ENCODE results near the gene PRCD. TPM values are rescaled to one million over a fixed set of nuclear protein-coding genes. Genes with fewer than 3 reads are reported as not detected.
A peak's percentile ranks its signal among the peaks of the same experiment; 100 is the strongest.

Gene PRCD
- total and polyA plus RNA-seq, 3 donors from 2014 or later: 3.2 to 4.6 (median 3.8) TPM

DNA sequence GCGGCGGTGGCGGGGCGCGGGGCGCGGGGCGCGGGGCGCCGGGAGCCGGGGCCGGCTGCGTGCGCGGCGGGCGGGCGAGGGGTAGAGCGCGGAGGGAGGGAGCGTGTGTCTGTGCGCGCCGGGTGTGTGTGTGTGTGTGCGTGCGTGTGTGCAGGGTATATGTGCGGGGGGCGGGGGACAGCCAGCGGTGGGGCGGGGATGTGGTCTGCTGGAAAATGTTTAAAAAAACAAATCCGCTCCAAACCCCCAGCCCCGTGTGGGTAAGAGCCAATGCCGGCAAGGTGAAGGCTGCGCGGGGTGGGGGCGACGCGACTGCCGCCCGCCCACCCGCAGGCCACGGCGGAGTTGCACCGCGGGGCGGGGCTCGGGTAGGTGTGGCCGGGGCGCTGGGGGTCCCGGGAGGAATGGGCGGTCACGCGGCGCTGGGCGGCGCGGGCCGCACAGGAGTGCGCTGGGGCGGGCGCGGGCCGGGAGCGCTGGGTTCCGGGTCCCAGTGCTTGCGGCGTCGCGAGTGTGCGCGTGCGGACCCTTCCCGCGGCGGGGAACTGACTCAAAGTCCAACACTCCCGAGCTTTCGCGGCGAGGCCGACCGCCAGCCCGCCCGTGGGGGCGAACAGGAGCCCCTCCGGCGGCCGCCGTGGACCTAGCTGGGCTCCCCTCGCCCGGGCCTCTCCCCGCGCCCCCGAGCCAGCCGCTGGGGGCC lies 2.1 kb upstream of the PRCD start, which contains the start of gene CYGB:
Gene CYGB (minus strand): TSS at position 132 of the 703 bp plus-strand sequence. CDS start 167 bp downstream, outside the sequence.
- Histone ChIP-seq H3K27ac (peak within 1 kb of the TSS; percentile 11 to 81), H3K9me3 (no peaks in the 10 kb centered on the region), H3K4me3 (peak within 1 kb of the TSS; percentile 50 to 52), H3K27me3 (no peaks in the 10 kb centered on the region), H3K36me3 (ENCODE audit: low read depth, missing control alignments) (no peaks in the 10 kb centered on the region), H3K4me1 (peaks cover 25% of the 10 kb centered on the region)
- DNase-seq: no peak
- TF ChIP-seq POLR2A (IDR thresholded peaks at IDR 0.05): no peak
- intact Hi-C loops (cut with DNase I; ENCODE audit: low total_unique reads): no loop called here
- 1 to 2% methylated on average over 19 to 84 of the region's 95 CpGs for WGBS, 2 donors

DNA sequence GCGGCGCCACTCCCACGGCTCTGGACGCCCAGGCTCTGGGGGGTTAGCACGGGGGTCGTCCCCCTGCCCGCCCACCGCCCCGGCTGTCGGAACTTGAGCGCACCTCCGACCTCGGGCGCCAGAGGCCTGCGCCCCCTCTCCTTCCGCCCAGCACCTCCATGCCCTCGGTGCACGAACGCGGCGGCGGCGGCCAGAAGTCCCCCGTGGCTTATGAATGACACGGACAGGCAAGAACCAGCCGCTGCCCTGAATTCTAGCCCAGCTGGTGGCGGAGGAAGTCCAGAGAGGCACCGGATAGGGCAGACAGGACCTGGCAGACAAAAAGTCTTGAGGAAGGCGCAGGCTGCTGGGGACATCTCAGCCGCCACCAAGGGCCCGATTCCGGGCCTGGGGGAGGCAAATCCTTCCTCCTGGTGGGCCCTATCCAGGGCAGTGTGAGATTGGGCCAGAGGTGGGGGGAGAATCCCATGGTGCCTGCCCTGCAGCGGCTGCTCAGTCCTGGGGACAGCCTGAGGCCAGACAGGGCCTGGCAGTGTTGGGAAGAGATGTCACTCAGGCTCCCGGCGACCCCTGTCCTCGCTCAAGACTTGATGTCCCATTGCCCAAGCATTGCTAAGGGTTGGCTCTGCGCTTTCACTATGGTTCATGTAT lies 1.4 kb upstream of the PRCD start:
- Histone ChIP-seq H3K9me3 (no peaks in the 10 kb centered on the region), H3K4me1 (peaks cover 28% of the 10 kb centered on the region), H3K36me3 (ENCODE audit: low read depth, missing control alignments) (no peaks in the 10 kb centered on the region), H3K27me3 (no peaks in the 10 kb centered on the region), H3K27ac (peak overlapping the region; percentile 8 to 75), H3K4me3 (peak overlapping the region; percentile 50 to 52)
- TF ChIP-seq POLR2A (IDR thresholded peaks at IDR 0.05): no peak
- TF ChIP-seq, protein P1, sequence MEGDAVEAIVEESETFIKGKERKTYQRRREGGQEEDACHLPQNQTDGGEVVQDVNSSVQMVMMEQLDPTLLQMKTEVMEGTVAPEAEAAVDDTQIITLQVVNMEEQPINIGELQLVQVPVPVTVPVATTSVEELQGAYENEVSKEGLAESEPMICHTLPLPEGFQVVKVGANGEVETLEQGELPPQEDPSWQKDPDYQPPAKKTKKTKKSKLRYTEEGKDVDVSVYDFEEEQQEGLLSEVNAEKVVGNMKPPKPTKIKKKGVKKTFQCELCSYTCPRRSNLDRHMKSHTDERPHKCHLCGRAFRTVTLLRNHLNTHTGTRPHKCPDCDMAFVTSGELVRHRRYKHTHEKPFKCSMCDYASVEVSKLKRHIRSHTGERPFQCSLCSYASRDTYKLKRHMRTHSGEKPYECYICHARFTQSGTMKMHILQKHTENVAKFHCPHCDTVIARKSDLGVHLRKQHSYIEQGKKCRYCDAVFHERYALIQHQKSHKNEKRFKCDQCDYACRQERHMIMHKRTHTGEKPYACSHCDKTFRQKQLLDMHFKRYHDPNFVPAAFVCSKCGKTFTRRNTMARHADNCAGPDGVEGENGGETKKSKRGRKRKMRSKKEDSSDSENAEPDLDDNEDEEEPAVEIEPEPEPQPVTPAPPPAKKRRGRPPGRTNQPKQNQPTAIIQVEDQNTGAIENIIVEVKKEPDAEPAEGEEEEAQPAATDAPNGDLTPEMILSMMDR (IDR thresholded peaks at IDR 0.05): no peak
- whole genome bisulfite sequencing, 2 donors: 35 to 46% methylated on average over 13 to 37 of the region's 37 CpGs
- intact Hi-C loops (cut with DNase I; ENCODE audit: low total_unique reads): no loop called here
- no peak for DNase-seq

GRCh38 chr17:76538941-76539570 lies 788 bp upstream of the PRCD start:
- no peaks in the 10 kb centered on the region for H3K27me3 ChIP-seq
- intact Hi-C loops (cut with DNase I; ENCODE audit: low total_unique reads): no loop called here
- H3K4me3 ChIP-seq: no peak overlapping the region
- peaks cover 35% of the 10 kb centered on the region for H3K4me1 ChIP-seq
- H3K27ac ChIP-seq: no peak overlapping the region
- 75 to 81% methylated on average over 9 of the region's 9 CpGs for WGBS, 2 donors
- no peak for DNase-seq
- no peaks in the 10 kb centered on the region for H3K36me3 ChIP-seq (ENCODE audit: low read depth, missing control alignments)
- TF ChIP-seq POLR2A (IDR thresholded peaks at IDR 0.05): no peak
- TF ChIP-seq, protein P1 (IDR thresholded peaks at IDR 0.05): no peak
- H3K9me3 ChIP-seq: no peaks in the 10 kb centered on the region

DNA sequence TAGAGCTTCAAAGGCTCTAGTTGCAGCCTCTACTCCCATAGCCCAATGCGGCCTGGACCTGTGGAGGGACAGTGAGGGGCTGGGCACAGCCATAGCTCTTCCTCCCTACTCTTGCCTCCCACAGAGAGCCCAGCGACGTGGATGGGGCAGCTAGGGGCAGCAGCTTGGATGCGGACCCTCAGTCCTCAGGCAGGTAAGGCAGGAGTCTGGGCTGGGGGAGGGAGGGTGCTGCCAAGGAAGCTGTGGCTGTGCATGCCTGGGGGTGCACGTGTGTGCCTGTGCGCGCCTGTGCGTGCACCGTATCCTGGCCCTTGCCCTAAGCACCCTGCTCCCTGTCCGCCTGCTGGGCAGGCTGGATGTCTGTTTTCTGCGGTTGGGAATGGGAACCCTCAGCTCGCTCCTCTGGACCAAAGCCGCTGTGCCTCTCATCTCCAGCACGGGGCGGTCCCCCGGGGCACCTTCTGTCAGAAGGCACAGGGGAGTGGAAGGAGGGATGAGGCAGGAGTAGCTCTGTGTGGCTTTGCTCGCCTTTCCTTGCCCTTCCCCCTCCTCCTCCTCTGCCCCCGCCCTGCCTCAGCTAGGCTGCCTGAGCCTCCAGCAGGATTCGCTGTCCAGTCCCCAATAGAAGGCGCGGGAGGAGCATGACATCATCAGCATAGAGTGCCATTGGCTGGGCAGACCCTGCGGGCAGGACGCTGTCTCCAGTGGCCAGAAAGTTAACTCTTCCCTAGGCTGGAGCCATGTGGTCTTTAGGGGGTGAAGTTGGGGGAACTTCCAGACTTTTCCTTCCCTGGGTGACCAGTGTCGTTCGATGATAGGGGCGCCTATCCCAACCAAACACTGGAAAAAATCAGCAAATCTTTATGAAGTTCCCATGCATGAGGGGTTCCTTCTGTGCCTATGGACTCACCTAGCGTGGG lies 797 bp downstream of the PRCD start:
- Histone ChIP-seq H3K4me3 (no peak overlapping the region), H3K27me3 (no peaks in the 10 kb centered on the region), H3K9me3 (no peaks in the 10 kb centered on the region), H3K27ac (no peak overlapping the region), H3K36me3 (ENCODE audit: low read depth, missing control alignments) (no peaks in the 10 kb centered on the region), H3K4me1 (peaks cover 45% of the 10 kb centered on the region)
- intact Hi-C loops (cut with DNase I; ENCODE audit: low total_unique reads): no loop called here
- no peak for TF ChIP-seq POLR2A (IDR thresholded peaks at IDR 0.05)
- TF ChIP-seq, protein P1 (IDR thresholded peaks at IDR 0.05): peak; percentile 10 to 24 (median 12)
- DNase-seq: peak; percentile 95
- WGBS, 2 donors: 20 to 27% methylated on average over 9 to 27 of the region's 27 CpGs

All from testis (tissue), 3 donors.